ENCODE measurements around the gene NDUFB5. TPM values are rescaled to one million over a fixed set of nuclear protein-coding genes. Genes with fewer than 3 reads are reported as not detected.
A peak's percentile ranks its signal among the peaks of the same experiment; 100 is the strongest.

The NDUFB5 gene
- total RNA-seq, 1 donor = 103 TPM

- Histone ChIP-seq H3K4me3 (ENCODE audit: insufficient read depth, low read length) (peak overlapping the region; percentile 89), H3K4me2 (ENCODE audit: insufficient read depth, low read length) (peak overlapping the region; percentile 97), H3K27ac (ENCODE audit: low read depth, low read length) (peak overlapping the region; percentile 80), H3K9me3 (ENCODE audit: low read depth, low read length) (no peaks in the 10 kb centered on the region), H3K36me3 (ENCODE audit: insufficient read depth, low read length) (no peaks in the 10 kb centered on the region), H2AFZ (ENCODE audit: low read length) (peak overlapping the region; percentile 96), H3K27me3 (ENCODE audit: insufficient read depth, low read length) (no peaks in the 10 kb centered on the region), H4K20me1 (ENCODE audit: insufficient read depth, low read length) (peaks cover 11% of the 10 kb centered on the region), H3K4me1 (ENCODE audit: insufficient read depth, low read length) (peaks cover 12% of the 10 kb centered on the region), H3K79me2 (ENCODE audit: insufficient read depth, low read length) (peaks cover 41% of the 10 kb centered on the region)
- no peak for TF ChIP-seq CTCF (IDR thresholded peaks at IDR 0.05; ENCODE audit: extremely low read depth, low read depth, low read length)
- peak; percentile 95 for DNase-seq (ENCODE audit: insufficient read length, low spot score, missing footprints)
These were observed 48.7 kb downstream of the NDUFB5 start for GRCh38 chr3:179653096-179653797.

GRCh38 chr3:179655236-179655635 is 50.6 kb downstream of the NDUFB5 start:
- Histone ChIP-seq H3K27ac (ENCODE audit: low read depth, low read length) (no peak overlapping the region), H3K4me1 (ENCODE audit: insufficient read depth, low read length) (peaks cover 12% of the 10 kb centered on the region), H3K79me2 (ENCODE audit: insufficient read depth, low read length) (peaks cover 61% of the 10 kb centered on the region), H3K4me3 (ENCODE audit: insufficient read depth, low read length) (no peak overlapping the region), H3K4me2 (ENCODE audit: insufficient read depth, low read length) (peak overlapping the region; percentile 97), H2AFZ (ENCODE audit: low read length) (no peak overlapping the region), H3K27me3 (ENCODE audit: insufficient read depth, low read length) (no peaks in the 10 kb centered on the region), H4K20me1 (ENCODE audit: insufficient read depth, low read length) (peaks cover 18% of the 10 kb centered on the region), H3K9me3 (ENCODE audit: low read depth, low read length) (no peaks in the 10 kb centered on the region), H3K36me3 (ENCODE audit: insufficient read depth, low read length) (no peaks in the 10 kb centered on the region)
- TF ChIP-seq CTCF (IDR thresholded peaks at IDR 0.05; ENCODE audit: extremely low read depth, low read depth, low read length) = no peak
- DNase-seq (ENCODE audit: insufficient read length, low spot score, missing footprints) = no peak

- Histone ChIP-seq H3K4me3 (ENCODE audit: insufficient read depth, low read length) (no peak overlapping the region), H4K20me1 (ENCODE audit: insufficient read depth, low read length) (peaks cover 24% of the 10 kb centered on the region), H3K79me2 (ENCODE audit: insufficient read depth, low read length) (peaks cover 94% of the 10 kb centered on the region), H3K4me1 (ENCODE audit: insufficient read depth, low read length) (peaks cover 6% of the 10 kb centered on the region), H2AFZ (ENCODE audit: low read length) (no peak overlapping the region), H3K9me3 (ENCODE audit: low read depth, low read length) (no peaks in the 10 kb centered on the region), H3K27ac (ENCODE audit: low read depth, low read length) (no peak overlapping the region), H3K4me2 (ENCODE audit: insufficient read depth, low read length) (no peak overlapping the region), H3K36me3 (ENCODE audit: insufficient read depth, low read length) (no peaks in the 10 kb centered on the region), H3K27me3 (ENCODE audit: insufficient read depth, low read length) (no peaks in the 10 kb centered on the region)
- TF ChIP-seq CTCF (IDR thresholded peaks at IDR 0.05; ENCODE audit: extremely low read depth, low read depth, low read length) = no peak
- no peak for DNase-seq (ENCODE audit: insufficient read length, low spot score, missing footprints)
These were observed 54.0 kb downstream of the NDUFB5 start for GRCh38 chr3:179658606-179659005.

- Histone ChIP-seq H3K4me1 (ENCODE audit: insufficient read depth, low read length) (no peaks in the 10 kb centered on the region), H3K79me2 (ENCODE audit: insufficient read depth, low read length) (peaks cover 95% of the 10 kb centered on the region), H3K4me3 (ENCODE audit: insufficient read depth, low read length) (no peak overlapping the region), H3K27me3 (ENCODE audit: insufficient read depth, low read length) (no peaks in the 10 kb centered on the region), H3K36me3 (ENCODE audit: insufficient read depth, low read length) (no peaks in the 10 kb centered on the region), H3K9me3 (ENCODE audit: low read depth, low read length) (no peaks in the 10 kb centered on the region), H3K4me2 (ENCODE audit: insufficient read depth, low read length) (no peak overlapping the region), H3K27ac (ENCODE audit: low read depth, low read length) (no peak overlapping the region), H4K20me1 (ENCODE audit: insufficient read depth, low read length) (peaks cover 21% of the 10 kb centered on the region), H2AFZ (ENCODE audit: low read length) (no peak overlapping the region)
- TF ChIP-seq CTCF (IDR thresholded peaks at IDR 0.05; ENCODE audit: extremely low read depth, low read depth, low read length) = no peak
- no peak for DNase-seq (ENCODE audit: insufficient read length, low spot score, missing footprints)
These were observed 56.3 kb downstream of the NDUFB5 start for GRCh38 chr3:179660872-179661271.
